NCI-H345 treated with DMSO at 0.1 percent for 48 hours (cell line): Measurements from ENCODE around the gene FAM3D.

Experiments
- DNase-seq: peaks from one replicate; lab custom pipeline; 2025; ENCODE audit not compliant: unreplicated experiment; lab: John Stamatoyannopoulos, UW

FAM3D gene

GRCh38 chr3:58657036-58657520 is 9.5 kb downstream of the FAM3D start:
- no peak for DNase-seq

- DNase-seq = no peak
Measured at GRCh38 chr3:58656631-58657030, 9.9 kb downstream of the FAM3D start.

DNA sequence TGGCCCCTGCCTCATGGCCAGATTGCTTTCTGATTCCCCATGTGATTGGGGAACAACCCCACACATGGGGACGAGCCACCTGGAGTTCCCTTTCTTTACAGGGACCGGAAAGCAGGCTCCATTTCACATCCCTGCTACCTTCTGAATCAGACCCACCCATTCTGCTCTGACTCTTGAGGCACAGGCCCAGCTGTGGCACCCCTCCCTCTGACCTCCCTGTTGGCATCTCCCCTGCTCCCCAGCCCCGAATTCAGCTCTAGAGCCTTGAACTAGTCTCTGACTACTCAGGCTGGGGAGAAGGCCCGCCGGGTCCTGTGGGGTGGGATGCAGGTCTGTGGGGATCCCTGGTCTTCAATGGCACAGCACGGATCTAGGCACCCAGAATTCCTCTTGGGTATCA is 12.1 kb downstream of the FAM3D start:
- DNase-seq = no peak

DNA sequence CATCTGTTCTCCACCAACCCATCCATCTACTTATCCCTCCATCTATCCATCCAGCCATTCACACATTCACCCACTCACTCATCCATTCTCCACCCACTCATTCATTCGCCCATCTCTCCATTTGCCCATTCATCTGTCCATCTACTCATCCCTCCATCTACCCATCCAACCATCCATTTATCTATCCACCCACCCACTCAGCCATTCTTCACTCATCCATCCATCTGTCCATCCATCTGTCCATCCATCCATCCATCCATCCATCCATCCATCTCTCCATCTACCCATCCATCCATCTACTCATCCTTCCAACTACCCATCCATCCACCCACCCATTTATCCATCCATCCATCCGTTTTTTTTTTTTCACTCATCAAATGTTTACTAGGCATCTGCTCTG is 13.9 kb downstream of the FAM3D start:
- no peak for DNase-seq

GRCh38 chr3:58651276-58651675 is 15.3 kb downstream of the FAM3D start:
- DNase-seq = no peak

- no peak for DNase-seq
Measured at GRCh38 chr3:58647381-58648141, 19.0 kb downstream of the FAM3D start.

- no peak for DNase-seq
Measured at GRCh38 chr3:58646503-58646902, 20.1 kb downstream of the FAM3D start.

- DNase-seq = no peak
Measured at GRCh38 chr3:58645726-58646125, 20.8 kb downstream of the FAM3D start.

GRCh38 chr3:58642846-58643245 is 23.7 kb downstream of the FAM3D start:
- DNase-seq = no peak

DNA sequence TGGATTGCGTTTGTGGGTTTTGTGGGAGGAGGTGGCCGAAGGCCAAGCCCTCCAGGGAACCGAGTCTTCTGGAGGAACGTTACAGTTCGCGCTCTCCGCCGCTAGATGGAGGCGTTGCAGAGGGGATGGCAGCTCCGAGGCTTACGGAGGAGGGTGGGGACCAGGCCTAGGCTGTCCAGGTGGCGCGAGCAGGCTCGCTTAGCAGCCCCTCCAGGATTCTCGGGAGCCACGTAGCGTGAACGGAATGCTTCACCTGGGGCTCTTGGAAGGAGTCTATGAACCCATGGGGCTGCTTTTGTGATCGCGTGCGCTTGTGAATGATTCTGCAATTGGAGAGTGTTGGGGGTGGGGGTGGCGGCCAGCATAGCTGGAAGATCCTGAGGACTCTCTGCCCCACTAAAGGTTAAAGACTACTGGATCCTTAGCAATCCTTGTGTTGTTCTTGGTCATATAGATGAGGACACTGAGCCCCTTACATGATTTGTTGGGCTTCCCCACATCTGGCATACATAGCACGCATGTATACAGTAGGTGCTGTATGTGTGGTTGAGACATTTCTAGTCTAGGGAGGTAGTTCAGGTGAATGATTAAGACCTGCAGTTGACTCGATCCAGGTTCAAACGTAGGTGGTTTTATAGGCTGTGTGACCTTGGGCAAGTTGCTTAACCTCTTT is 25.7 kb downstream of the FAM3D start:
- DNase-seq = peak; percentile 28

GRCh38 chr3:58639842-58640241 is 26.7 kb downstream of the FAM3D start:
- no peak for DNase-seq

DNA sequence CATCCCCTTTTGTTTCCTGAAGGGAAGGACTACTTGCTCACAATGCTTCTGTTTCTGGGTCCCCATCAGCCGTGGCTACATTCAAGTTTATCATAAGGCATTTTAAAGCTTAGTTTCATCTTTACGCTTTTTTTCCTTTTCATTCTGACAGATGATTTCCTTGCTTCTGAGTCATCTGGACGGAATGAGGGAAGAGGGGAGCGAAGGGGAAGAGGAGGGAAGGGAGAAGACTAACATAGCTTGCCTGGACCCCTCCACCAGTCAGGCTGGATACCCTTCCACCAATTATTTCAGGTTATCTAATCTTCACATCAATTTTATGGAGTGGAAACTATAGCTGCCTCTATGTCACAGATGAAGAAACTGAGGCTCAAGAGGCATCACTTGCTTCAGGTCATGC is 27.6 kb downstream of the FAM3D start:
- no peak for DNase-seq

DNA sequence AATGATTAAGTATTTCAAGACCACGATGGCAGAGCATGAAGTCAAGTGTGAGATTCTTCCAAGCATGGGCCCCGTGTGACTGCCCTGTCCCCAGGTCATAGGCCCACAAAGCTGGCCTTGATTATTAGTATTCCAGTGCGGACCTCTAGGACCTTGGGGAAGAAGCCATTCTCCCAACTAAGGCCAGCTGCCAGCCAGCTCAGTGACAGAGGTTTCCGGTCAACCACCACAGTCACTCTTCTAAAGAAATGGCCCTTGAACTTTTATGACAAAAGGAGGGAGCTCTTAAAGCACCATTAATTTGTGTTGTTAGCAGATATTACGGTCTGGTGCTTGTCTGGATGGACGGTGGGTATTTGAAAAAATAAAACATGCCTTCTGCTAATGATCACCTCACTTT is 28.0 kb downstream of the FAM3D start:
- no peak for DNase-seq

GRCh38 chr3:58637509-58637908 is 29.1 kb downstream of the FAM3D start:
- DNase-seq = no peak

DNA sequence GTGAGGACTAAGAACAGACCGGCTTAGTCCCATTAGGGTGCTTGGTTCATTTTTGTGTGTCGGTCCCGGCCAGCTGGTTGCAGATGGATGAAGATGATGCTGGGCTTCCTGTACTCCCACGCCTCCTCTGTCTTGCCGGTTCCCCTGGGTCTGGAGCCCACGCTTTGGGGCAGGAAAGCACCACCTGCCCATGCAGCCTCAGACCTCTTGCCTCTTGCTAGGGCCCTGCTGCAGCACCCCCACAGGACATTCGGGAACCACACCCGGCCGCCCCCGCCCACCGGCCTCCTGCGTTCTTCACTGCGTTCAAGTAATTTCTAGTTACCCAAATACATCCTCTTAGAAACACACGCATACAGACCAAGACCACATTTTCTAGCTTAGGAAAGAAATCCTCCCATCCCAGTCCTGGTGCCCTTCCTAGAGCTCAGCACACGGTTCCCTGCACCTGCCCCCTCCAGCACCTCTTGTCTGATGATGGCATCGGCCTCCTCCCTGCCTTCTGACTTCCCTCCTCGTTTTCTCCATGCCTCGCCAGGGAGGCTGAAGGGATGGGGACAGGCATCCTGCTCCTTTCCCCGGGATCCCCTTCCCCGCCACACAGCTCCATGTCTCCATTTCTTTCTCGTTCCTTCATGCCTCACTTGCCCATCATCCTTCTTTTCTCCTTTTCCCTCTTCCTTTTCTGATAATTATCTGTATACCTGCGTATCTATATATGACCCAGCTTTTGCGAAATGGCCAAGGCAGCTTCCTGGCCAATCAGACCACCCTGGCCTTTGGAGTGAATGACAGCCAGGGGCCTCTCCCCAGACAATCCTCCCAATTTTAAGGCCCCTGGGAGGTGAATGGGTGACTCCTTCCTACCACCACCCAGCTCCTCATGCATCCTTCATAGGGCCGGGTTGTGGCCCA is 30.9 kb downstream of the FAM3D start:
- DNase-seq = no peak

DNA sequence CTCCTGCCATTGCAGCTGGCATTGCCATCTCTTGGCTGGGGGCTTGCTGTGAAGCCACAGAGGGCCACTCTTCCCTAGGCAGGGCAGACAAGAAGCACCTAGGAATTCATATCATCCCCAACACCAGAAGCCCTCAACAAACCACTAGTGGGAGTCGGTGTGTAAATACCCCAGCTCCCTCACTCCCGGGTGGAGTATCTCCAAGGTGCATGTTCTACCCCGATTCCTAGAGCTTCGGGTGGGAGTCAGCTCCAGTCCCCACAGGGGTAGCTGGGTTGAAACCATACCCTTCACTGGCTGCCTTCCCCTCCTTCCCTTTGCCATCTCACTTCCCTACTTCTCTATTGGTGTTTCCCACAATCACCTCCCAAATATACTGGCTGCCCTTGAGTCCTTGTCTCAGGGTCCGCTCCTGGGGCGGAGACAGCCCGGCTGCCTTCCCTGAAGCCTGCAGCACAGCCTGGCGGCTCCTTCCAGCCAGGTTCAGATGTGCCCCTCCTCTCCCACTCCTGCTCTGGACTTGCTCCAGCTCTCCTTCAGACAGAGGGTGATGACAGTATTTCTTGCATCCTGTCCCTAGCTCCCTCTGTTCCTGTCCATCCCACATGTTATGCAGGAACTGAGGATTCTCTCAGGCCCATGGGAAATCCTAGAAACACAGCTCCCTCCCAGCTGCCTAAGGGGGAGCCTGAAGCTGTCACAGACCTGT is 33.3 kb downstream of the FAM3D start:
- no peak for DNase-seq

GRCh38 chr3:58631742-58632141 is 34.8 kb downstream of the FAM3D start:
- no peak for DNase-seq

DNA sequence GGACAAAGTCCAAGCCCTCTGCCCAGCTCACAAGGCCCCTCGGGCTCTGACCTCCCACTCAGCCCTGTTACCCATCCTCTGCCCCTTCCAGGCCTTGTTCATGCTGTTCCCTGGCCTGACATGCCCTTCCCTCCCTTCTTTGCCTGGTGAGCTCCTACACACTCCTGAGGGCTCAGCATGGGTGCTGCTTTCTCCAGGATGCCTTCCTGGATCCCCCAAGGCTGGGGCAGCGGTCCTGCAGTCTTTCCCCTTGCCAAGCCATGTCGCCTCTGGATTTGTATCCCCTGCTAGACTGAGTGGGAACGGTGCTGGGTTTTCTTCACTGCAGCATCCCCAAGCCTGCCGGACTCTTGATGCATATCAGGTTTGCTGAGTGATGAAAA is 35.9 kb downstream of the FAM3D start:
- no peak for DNase-seq

DNA sequence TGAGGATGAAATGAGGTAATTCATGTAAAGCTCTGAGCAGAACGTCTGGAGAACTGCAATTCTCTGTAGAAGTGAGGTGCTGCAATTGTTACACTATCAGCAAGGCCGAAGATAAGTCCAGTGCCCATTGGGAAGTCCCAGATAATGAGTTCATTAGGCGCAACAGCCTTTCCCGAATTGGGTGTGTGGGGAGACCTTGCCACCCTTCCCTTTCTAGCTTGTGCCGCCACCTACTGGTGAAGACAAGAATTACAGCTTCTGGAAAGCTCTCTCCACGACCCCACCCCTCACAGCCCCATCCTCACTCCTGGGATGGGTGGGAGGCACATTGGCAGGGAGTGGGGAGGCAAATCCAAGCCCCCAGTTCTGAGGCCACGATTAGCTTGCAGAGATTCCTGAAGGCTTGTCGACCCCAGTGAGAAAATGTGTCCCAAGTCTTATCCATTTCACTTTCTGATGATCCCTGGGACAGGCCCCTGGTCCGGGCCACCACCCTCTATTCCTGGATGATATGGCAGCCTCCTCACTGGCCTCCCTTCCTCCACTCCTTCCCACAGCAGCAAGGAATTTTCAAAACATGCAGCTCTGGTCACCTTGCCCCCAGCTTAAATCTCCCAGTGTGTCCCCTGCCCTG is 36.4 kb downstream of the FAM3D start:
- DNase-seq = peak; percentile 5

- no peak for DNase-seq
Measured at GRCh38 chr3:58629629-58630028, 36.9 kb downstream of the FAM3D start.
